ENCODE data around the gene NLRP1. TPM values are rescaled to one million over a fixed set of nuclear protein-coding genes. Genes with fewer than 3 reads are reported as not detected.

NLRP1 gene
- total RNA-seq, 1 donor from 2014 or later, result 29.3 TPM

DNA sequence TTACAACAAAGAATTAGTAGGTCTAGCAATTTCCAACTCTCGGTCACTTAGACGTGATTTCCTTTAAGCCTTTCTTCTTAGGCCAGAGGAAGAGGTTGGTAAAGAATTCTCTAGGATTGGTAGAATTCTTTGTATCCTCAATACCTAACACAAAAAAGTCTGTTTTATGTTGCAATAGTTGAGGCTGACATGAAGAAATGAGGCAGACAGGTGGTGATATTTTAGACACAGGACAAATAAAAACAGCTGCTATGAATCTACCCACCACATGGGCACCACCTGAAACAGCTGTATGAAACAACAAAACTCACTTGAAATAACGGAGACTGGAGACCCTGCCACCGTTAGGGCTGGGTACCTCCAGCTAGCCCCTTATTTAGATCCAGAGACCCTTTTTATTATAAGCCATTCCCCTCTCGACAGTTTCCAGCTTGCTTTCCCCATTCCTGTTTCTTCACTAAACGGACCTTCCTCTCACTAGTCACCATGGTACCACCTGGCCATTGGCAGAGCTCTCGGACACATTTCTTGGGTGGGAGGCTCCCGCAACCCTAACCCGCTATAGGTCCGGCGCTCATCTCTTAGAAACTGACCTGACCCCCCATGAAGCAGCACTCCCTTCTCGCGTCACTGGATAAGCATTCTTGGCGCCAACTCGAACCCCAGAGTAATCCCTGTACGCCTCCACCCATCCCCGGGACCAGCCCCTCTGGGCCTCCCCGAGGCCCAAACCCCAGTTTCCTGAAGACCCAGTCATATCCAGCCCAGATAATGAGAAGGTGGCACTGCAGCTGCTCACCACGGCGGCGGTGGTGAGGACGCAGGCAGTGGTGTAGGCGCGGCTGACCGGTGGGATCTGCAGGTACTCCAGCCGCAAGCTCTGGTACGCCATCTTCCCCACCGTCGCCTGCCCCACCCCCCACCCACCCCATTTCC is 98.8 kb downstream of the NLRP1 start, which contains the start of gene DERL2:
TSS of gene DERL2 (minus strand) at position 909 of the 936 bp plus-strand sequence. CDS start at position 892, 17 bp downstream.
- Mint-ChIP-seq H3K4me1 (peaks cover 26% of the 10 kb centered on the region), H3K9me3 (no peaks in the 10 kb centered on the region), H3K27me3 (ENCODE audit: insufficient read depth, low read depth) (no peaks in the 10 kb centered on the region), H3K4me3 (peak within 1 kb of the TSS; percentile 97), H3K36me3 (peaks cover 41% of the 10 kb centered on the region), H3K27ac (peak within 1 kb of the TSS; percentile 99)
- Histone ChIP-seq H3K79me2 (ENCODE audit: low read depth) (peaks cover 86% of the 10 kb centered on the region), H3K27ac (peak within 1 kb of the TSS; percentile 100), H2AFZ (replicated peaks) (peak within 1 kb of the TSS; percentile 84), H3K4me2 (peak within 1 kb of the TSS; percentile 91), H3K4me3 (peak within 1 kb of the TSS; percentile 91), H3K9me3 (ENCODE audit: low read depth) (no peaks in the 10 kb centered on the region), H4K20me1 (ENCODE audit: low read depth) (peaks cover 16% of the 10 kb centered on the region), H3K36me3 (peaks cover 21% of the 10 kb centered on the region), H3K4me1 (peaks cover 15% of the 10 kb centered on the region), H3K27me3 (no peaks in the 10 kb centered on the region), H3F3A (ENCODE audit: low read depth) (peaks cover 22% of the 10 kb centered on the region), H3K9ac (peak within 1 kb of the TSS; percentile 98)
- TF ChIP-seq EZH2 (IDR thresholded peaks at IDR 0.05), result no peak
- peak; percentile 78 for DNase-seq (ENCODE audit: low spot score)

- Histone ChIP-seq H3K4me1 (peaks cover 5% of the 10 kb centered on the region), H4K20me1 (ENCODE audit: low read depth) (no peaks in the 10 kb centered on the region), H3K9ac (no peak overlapping the region), H3K9me3 (ENCODE audit: low read depth) (no peaks in the 10 kb centered on the region), H3K4me3 (no peak overlapping the region), H3K27ac (no peak overlapping the region), H3K36me3 (peaks cover 27% of the 10 kb centered on the region), H3K4me2 (no peak overlapping the region), H2AFZ (replicated peaks) (no peak overlapping the region), H3K27me3 (no peaks in the 10 kb centered on the region), H3K79me2 (ENCODE audit: low read depth) (peaks cover 74% of the 10 kb centered on the region), H3F3A (ENCODE audit: low read depth) (peaks cover 1% of the 10 kb centered on the region)
- Mint-ChIP-seq H3K36me3 (peaks cover 48% of the 10 kb centered on the region), H3K27me3 (ENCODE audit: insufficient read depth, low read depth) (no peaks in the 10 kb centered on the region), H3K4me1 (peaks cover 16% of the 10 kb centered on the region), H3K9me3 (no peaks in the 10 kb centered on the region), H3K27ac (no peak overlapping the region), H3K4me3 (no peak overlapping the region)
- no peak for DNase-seq (ENCODE audit: low spot score)
- TF ChIP-seq EZH2 (IDR thresholded peaks at IDR 0.05) (no peak), EZH2phosphoT487 (IDR thresholded peaks at IDR 0.05) (no peak)
- TF ChIP-seq, protein P1, sequence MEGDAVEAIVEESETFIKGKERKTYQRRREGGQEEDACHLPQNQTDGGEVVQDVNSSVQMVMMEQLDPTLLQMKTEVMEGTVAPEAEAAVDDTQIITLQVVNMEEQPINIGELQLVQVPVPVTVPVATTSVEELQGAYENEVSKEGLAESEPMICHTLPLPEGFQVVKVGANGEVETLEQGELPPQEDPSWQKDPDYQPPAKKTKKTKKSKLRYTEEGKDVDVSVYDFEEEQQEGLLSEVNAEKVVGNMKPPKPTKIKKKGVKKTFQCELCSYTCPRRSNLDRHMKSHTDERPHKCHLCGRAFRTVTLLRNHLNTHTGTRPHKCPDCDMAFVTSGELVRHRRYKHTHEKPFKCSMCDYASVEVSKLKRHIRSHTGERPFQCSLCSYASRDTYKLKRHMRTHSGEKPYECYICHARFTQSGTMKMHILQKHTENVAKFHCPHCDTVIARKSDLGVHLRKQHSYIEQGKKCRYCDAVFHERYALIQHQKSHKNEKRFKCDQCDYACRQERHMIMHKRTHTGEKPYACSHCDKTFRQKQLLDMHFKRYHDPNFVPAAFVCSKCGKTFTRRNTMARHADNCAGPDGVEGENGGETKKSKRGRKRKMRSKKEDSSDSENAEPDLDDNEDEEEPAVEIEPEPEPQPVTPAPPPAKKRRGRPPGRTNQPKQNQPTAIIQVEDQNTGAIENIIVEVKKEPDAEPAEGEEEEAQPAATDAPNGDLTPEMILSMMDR (IDR thresholded peaks at IDR 0.05), result no peak
Observed at GRCh38 chr17:5481451-5481850, 102.9 kb downstream of the NLRP1 start.

DNA sequence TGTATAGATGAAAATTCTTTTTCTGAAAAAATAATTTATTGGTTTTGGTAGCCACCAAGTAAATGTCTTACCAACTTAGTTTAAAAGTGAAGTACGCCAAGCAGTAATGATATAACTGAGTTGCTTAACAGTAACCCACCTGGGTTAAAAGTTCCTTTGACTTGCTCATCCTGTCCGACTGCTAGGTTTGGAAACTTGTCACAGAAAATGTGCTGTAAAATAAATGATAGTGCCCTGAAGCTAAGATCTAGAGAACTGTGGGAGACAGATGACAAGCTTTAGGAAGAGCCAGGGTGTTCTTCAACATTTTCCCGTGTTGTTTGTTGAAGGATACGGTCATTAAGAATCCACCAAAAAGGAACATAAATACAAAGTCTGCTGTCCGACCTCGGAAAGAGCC is 103.3 kb downstream of the NLRP1 start:
- no peaks in the 10 kb centered on the region for H3K27me3 ChIP-seq

More for the DNA sequence above, 103.3 kb downstream of the NLRP1 start:
- H4K20me1 ChIP-seq (ENCODE audit: low read depth), result no peaks in the 10 kb centered on the region
- no peak overlapping the region for H2AFZ ChIP-seq (replicated peaks)
- Mint-ChIP-seq H3K4me1 (peaks cover 16% of the 10 kb centered on the region), H3K27ac (no peak overlapping the region), H3K9me3 (no peaks in the 10 kb centered on the region), H3K27me3 (ENCODE audit: insufficient read depth, low read depth) (no peaks in the 10 kb centered on the region), H3K36me3 (peaks cover 48% of the 10 kb centered on the region), H3K4me3 (no peak overlapping the region)
- H3K36me3 ChIP-seq, result peaks cover 27% of the 10 kb centered on the region
- TF ChIP-seq, protein P1 (IDR thresholded peaks at IDR 0.05), result no peak
- TF ChIP-seq EZH2phosphoT487 (IDR thresholded peaks at IDR 0.05) (no peak), EZH2 (IDR thresholded peaks at IDR 0.05) (no peak)
- H3K79me2 ChIP-seq (ENCODE audit: low read depth), result peaks cover 74% of the 10 kb centered on the region
- no peaks in the 10 kb centered on the region for H3F3A ChIP-seq (ENCODE audit: low read depth)
- H3K9me3 ChIP-seq (ENCODE audit: low read depth), result no peaks in the 10 kb centered on the region
- no peak for DNase-seq (ENCODE audit: low spot score)
- peaks cover 5% of the 10 kb centered on the region for H3K4me1 ChIP-seq
- H3K4me2 ChIP-seq, result no peak overlapping the region
- no peak overlapping the region for H3K27ac ChIP-seq
- no peak overlapping the region for H3K9ac ChIP-seq
- no peak overlapping the region for H3K4me3 ChIP-seq

Measured in neural progenitor cell (in vitro differentiated cells).